Mesothelial cell of epicardium (in vitro differentiated cells): ENCODE results near the gene ARL16. TPM values are rescaled to one million over a fixed set of nuclear protein-coding genes. Genes with fewer than 3 reads are reported as not detected.
A peak's percentile ranks its signal among the peaks of the same experiment; 100 is the strongest.

Experiments
- DNase-seq, 2 experiments: peaks; one replicate each; pipeline ENCODE4 v3.0.0; 2021; ENCODE audit warnings: low spot score in 2 of 2; ENCODE audit not compliant: unreplicated experiment in 2 of 2
- H3K27ac Mint-ChIP-seq: 2 replicates; pipeline ENCODE4 v1.8.0; 2021; ENCODE audit warnings: mixed read lengths
- H3K27me3 Mint-ChIP-seq: 2 replicates; pipeline ENCODE4 v1.8.0; 2021; ENCODE audit warnings: low read depth, mixed read lengths
- H3K36me3 Mint-ChIP-seq: 2 replicates; pipeline ENCODE4 v1.8.0; 2021; ENCODE audit warnings: mixed read lengths
- H3K4me1 Mint-ChIP-seq: 2 replicates; pipeline ENCODE4 v1.8.0; 2021; ENCODE audit warnings: mixed read lengths
- H3K4me3 Mint-ChIP-seq: 2 replicates; pipeline ENCODE4 v1.8.0; 2021; ENCODE audit warnings: mild to moderate bottlenecking, moderate library complexity, mixed read lengths
- H3K9me3 Mint-ChIP-seq: 2 replicates; pipeline ENCODE4 v1.8.0; 2021; ENCODE audit warnings: mixed read lengths
- total RNA-seq: library from RNA; stranded (reverse); gene quantifications from 3 replicates; pipeline ENCODE4 v1.2.1, GENCODE V29; 2021
- TF ChIP-seq, protein P1 (sequence below): fragments of 200-600 bp; sonication (generic); IDR thresholded peaks from one replicate; pipeline ENCODE4 v1.5.0; 2021; ENCODE audit warnings: antibody characterized with exemption; ENCODE audit not compliant: unreplicated experiment

The ARL16 gene
- total RNA-seq, 1 donor from 2014 or later, result 42.8 TPM

GRCh38 chr17:81688616-81689015, 5.0 kb upstream of the ARL16 start:
- Mint-ChIP-seq H3K4me1 (peaks cover 14% of the 10 kb centered on the region), H3K27ac (no peak overlapping the region), H3K4me3 (no peak overlapping the region), H3K9me3 (no peaks in the 10 kb centered on the region), H3K27me3 (no peaks in the 10 kb centered on the region), H3K36me3 (peaks cover 14% of the 10 kb centered on the region)
- TF ChIP-seq, protein P1, sequence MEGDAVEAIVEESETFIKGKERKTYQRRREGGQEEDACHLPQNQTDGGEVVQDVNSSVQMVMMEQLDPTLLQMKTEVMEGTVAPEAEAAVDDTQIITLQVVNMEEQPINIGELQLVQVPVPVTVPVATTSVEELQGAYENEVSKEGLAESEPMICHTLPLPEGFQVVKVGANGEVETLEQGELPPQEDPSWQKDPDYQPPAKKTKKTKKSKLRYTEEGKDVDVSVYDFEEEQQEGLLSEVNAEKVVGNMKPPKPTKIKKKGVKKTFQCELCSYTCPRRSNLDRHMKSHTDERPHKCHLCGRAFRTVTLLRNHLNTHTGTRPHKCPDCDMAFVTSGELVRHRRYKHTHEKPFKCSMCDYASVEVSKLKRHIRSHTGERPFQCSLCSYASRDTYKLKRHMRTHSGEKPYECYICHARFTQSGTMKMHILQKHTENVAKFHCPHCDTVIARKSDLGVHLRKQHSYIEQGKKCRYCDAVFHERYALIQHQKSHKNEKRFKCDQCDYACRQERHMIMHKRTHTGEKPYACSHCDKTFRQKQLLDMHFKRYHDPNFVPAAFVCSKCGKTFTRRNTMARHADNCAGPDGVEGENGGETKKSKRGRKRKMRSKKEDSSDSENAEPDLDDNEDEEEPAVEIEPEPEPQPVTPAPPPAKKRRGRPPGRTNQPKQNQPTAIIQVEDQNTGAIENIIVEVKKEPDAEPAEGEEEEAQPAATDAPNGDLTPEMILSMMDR, result no peak
- DNase-seq, result no peak

GRCh38 chr17:81687770-81688541, 4.4 kb upstream of the ARL16 start:
- no peak for DNase-seq
- H3K27ac Mint-ChIP-seq, result no peak overlapping the region
- TF ChIP-seq, protein P1, result no peak
- no peaks in the 10 kb centered on the region for H3K27me3 Mint-ChIP-seq
- peaks cover 16% of the 10 kb centered on the region for H3K4me1 Mint-ChIP-seq
- H3K9me3 Mint-ChIP-seq, result no peaks in the 10 kb centered on the region
- H3K4me3 Mint-ChIP-seq, result no peak overlapping the region
- H3K36me3 Mint-ChIP-seq, result peaks cover 14% of the 10 kb centered on the region

GRCh38 chr17:81686614-81687013, 3.0 kb upstream of the ARL16 start:
- Mint-ChIP-seq H3K27ac (no peak overlapping the region), H3K4me3 (no peak overlapping the region), H3K27me3 (no peaks in the 10 kb centered on the region), H3K36me3 (peaks cover 12% of the 10 kb centered on the region), H3K4me1 (peaks cover 23% of the 10 kb centered on the region), H3K9me3 (no peaks in the 10 kb centered on the region)
- TF ChIP-seq, protein P1, result no peak
- DNase-seq, result no peak

DNA sequence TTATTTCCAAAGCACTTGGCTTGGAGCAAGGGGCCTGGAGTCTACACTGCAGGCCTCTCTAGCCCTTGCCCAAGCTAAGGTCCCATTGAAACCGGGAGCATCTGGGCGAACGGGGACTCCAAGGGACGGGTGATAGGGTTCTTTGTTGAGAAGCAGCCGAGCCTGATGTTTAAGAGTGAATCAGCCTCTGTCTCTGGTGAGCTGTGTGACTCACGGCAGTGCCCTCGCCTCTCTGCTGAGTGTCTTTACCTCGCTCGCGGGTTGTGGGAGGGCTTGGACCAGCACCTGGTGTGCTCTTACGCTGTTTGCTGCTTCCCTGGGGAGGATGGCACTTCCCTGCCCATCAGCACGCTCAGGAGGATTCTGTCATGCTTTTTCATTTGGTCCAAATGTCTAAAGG, 1.5 kb upstream of the ARL16 start:
- TF ChIP-seq, protein P1, result no peak
- DNase-seq, result no peak
- Mint-ChIP-seq H3K27me3 (no peaks in the 10 kb centered on the region), H3K27ac (peak overlapping the region; percentile 87), H3K9me3 (no peaks in the 10 kb centered on the region), H3K4me3 (peak overlapping the region; percentile 76), H3K36me3 (peaks cover 12% of the 10 kb centered on the region), H3K4me1 (peaks cover 23% of the 10 kb centered on the region)

GRCh38 chr17:81684442-81684911, 880 bp upstream of the ARL16 start:
- Mint-ChIP-seq H3K27me3 (no peaks in the 10 kb centered on the region), H3K27ac (peak overlapping the region; percentile 87), H3K4me1 (peaks cover 23% of the 10 kb centered on the region), H3K4me3 (peak overlapping the region; percentile 76), H3K9me3 (no peaks in the 10 kb centered on the region), H3K36me3 (peaks cover 12% of the 10 kb centered on the region)
- TF ChIP-seq, protein P1, result no peak
- no peak for DNase-seq
